HepG2 (cell line): ENCODE measurements around the gene CYB5B. TPM values are rescaled to one million over a fixed set of nuclear protein-coding genes. Genes with fewer than 3 reads are reported as not detected.

Source experiments
- ETV6 ChIP-seq: sonication (generic); formaldehyde crosslinking; conservative IDR thresholded peaks from 2 replicates; pipeline ENCODE4 v1.4.0; 2020; ENCODE audit warnings: missing genetic modification reagents
- GABPB1 ChIP-seq: IDR thresholded peaks from 2 replicates; pipeline ENCODE4 v1.6.1; 2016; ENCODE audit warnings: mild to moderate bottlenecking, missing genetic modification reagents, moderate library complexity, missing compliant biosample characterization
- HNRNPL ChIP-seq: fragments of 200-400 bp; formaldehyde crosslinking; IDR thresholded peaks from 2 replicates; pipeline ENCODE4 v1.6.1; 2017; ENCODE audit warnings: mild to moderate bottlenecking, low read depth, low read length
- HNRNPUL1 ChIP-seq: fragments of 200-400 bp; formaldehyde crosslinking; IDR thresholded peaks from 2 replicates; pipeline ENCODE4 v1.6.1; 2017; ENCODE audit warnings: low read depth, mild to moderate bottlenecking, low read length, moderate library complexity
- IKZF4 ChIP-seq: sonication (generic); formaldehyde crosslinking; IDR thresholded peaks from 2 replicates; pipeline ENCODE4 v1.5.1; 2020; ENCODE audit warnings: borderline replicate concordance, mild to moderate bottlenecking, low read depth, missing genetic modification reagents; ENCODE audit errors: not compliant biosample characterization
- NCOR1 ChIP-seq: fragments of 200-600 bp; sonication (generic); IDR thresholded peaks from 2 replicates; pipeline ENCODE4 v1.7.0; 2017; ENCODE audit warnings: antibody characterized with exemption, low read length, borderline replicate concordance
- NFATC3 ChIP-seq: sonication (generic); formaldehyde crosslinking; IDR thresholded peaks from 2 replicates; pipeline ENCODE4 v1.5.1; 2020; ENCODE audit warnings: mild to moderate bottlenecking, missing genetic modification reagents
- NFE2 ChIP-seq: sonication (generic); formaldehyde crosslinking; IDR thresholded peaks from 2 replicates; pipeline ENCODE4 v1.4.0; 2020; ENCODE audit warnings: missing genetic modification reagents
- PHF5A ChIP-seq: IDR thresholded peaks from one replicate; pipeline ENCODE4 v1.6.1; 2018; ENCODE audit warnings: low read depth, missing genetic modification reagents; ENCODE audit not compliant: unreplicated experiment
- PITX1 ChIP-seq: sonication (generic); formaldehyde crosslinking; IDR thresholded peaks from 2 replicates; pipeline ENCODE4 v1.5.1; 2020; ENCODE audit warnings: mild to moderate bottlenecking, missing genetic modification reagents
- POLR2G ChIP-seq: fragments of 200-400 bp; formaldehyde crosslinking; IDR thresholded peaks from 2 replicates; pipeline ENCODE4 v1.6.1; 2018; ENCODE audit warnings: mild to moderate bottlenecking, low read depth, low read length, moderate library complexity
- PRMT3 ChIP-seq: sonication (generic); formaldehyde crosslinking; IDR thresholded peaks from 2 replicates; pipeline ENCODE4 v1.8.1; 2022; ENCODE audit warnings: low read depth, mild to moderate bottlenecking, moderate library complexity, missing genetic modification reagents, borderline replicate concordance
- SKI ChIP-seq: fragments of 450-650 bp; IDR thresholded peaks from one replicate; pipeline ENCODE4 v1.6.1; 2018; ENCODE audit warnings: mild to moderate bottlenecking; ENCODE audit not compliant: partially characterized antibody
- SNRNP70 ChIP-seq: fragments of 200-400 bp; formaldehyde crosslinking; IDR thresholded peaks from 2 replicates; pipeline ENCODE4 v1.6.1; 2017; ENCODE audit warnings: mild to moderate bottlenecking, low read depth, low read length, moderate library complexity
- SRF ChIP-seq: IDR thresholded peaks from 2 replicates; pipeline ENCODE4 v1.6.1; 2011; ENCODE audit warnings: mild to moderate bottlenecking, low read depth, low read length, moderate library complexity
- TEAD3 ChIP-seq: optimal IDR thresholded peaks from 2 replicates; pipeline ENCODE3; 2016; ENCODE audit warnings: borderline replicate concordance
- TRIM24 ChIP-seq: sonication (generic); formaldehyde crosslinking; IDR thresholded peaks from 2 replicates; pipeline ENCODE4 v1.8.0; 2022; ENCODE audit warnings: mild to moderate bottlenecking, missing genetic modification reagents
- ZBTB7A ChIP-seq: sonication (generic); formaldehyde crosslinking; IDR thresholded peaks from 2 replicates; pipeline ENCODE4 v1.8.0; 2022; ENCODE audit warnings: mild to moderate bottlenecking, missing genetic modification reagents
- ZFP1 ChIP-seq: IDR thresholded peaks from 2 replicates; pipeline ENCODE4 v1.6.1; 2016
- ZNF121 ChIP-seq: sonication (generic); formaldehyde crosslinking; IDR thresholded peaks from 2 replicates; pipeline ENCODE4 v1.5.0; 2020; ENCODE audit warnings: mild to moderate bottlenecking, missing genetic modification reagents
- ZNF225 ChIP-seq: sonication (generic); formaldehyde crosslinking; IDR thresholded peaks from 2 replicates; pipeline ENCODE4 v1.4.0; 2020; ENCODE audit warnings: mild to moderate bottlenecking, missing genetic modification reagents
- ZNF331 ChIP-seq: sonication (generic); formaldehyde crosslinking; IDR thresholded peaks from 2 replicates; pipeline ENCODE4 v1.4.0; 2020; ENCODE audit warnings: missing genetic modification reagents
- ZNF652 ChIP-seq: IDR thresholded peaks from 2 replicates; pipeline ENCODE4 v1.6.1; 2016; ENCODE audit warnings: low read depth, borderline replicate concordance
- ZNF713 ChIP-seq: sonication (generic); formaldehyde crosslinking; IDR thresholded peaks from 2 replicates; pipeline ENCODE4 v1.4.0; 2020; ENCODE audit warnings: mild to moderate bottlenecking, missing genetic modification reagents
- polyA plus RNA-seq, 8 experiments: library from polyadenylated mRNA; depleted of rRNA in 3 of 8; stranded (reverse) in 7 of 8; unstranded in 1 of 8; fragments of >200 nt; fragmentation: Illumina TruSeq in 4 of 8; extraction: Trizol in 4 of 8; gene quantifications; 2 replicates each; pipeline versions ENCODE4 v1.2.1 to v1.2.3, GENCODE V29; 2011 to 2016; ENCODE audit warnings: low read depth in 4 of 8, missing spikeins in 1 of 8, mixed read lengths in 1 of 8; ENCODE audit not compliant: insufficient read depth in 1 of 8
- total RNA-seq, 5 experiments: library from RNA; depleted of rRNA; stranded (reverse); fragments of >200 nt; fragmentation: Illumina TruSeq; extraction: Trizol; gene quantifications; 2 replicates each; pipeline ENCODE4 v1.2.3, GENCODE V29; 2016; ENCODE audit warnings: low read depth in 1 of 5
- TF ChIP-seq, protein P1 (sequence below): sonication (generic); formaldehyde crosslinking; IDR thresholded peaks from 2 replicates; pipeline ENCODE4 v1.5.0; 2020; ENCODE audit warnings: mild to moderate bottlenecking, missing genetic modification reagents, moderate library complexity
- TF ChIP-seq, protein P2 (sequence below): sonication (generic); formaldehyde crosslinking; IDR thresholded peaks from 2 replicates; pipeline ENCODE4 v1.8.0; 2022; ENCODE audit warnings: mild to moderate bottlenecking, missing genetic modification reagents, moderate library complexity
- TF ChIP-seq, protein P3 (sequence below): IDR thresholded peaks from 2 replicates; pipeline ENCODE4 v1.6.1; 2016
- TF ChIP-seq, protein P4 (sequence below): sonication (generic); formaldehyde crosslinking; IDR thresholded peaks from 2 replicates; pipeline ENCODE4 v1.5.0; 2020; ENCODE audit warnings: missing genetic modification reagents

CYB5B gene
- total and polyA plus RNA-seq, 2 of the 13 experiments (the other 11 are each of a cell fraction or from before 2014, with no cell fraction given), result 234 to 432 TPM

DNA sequence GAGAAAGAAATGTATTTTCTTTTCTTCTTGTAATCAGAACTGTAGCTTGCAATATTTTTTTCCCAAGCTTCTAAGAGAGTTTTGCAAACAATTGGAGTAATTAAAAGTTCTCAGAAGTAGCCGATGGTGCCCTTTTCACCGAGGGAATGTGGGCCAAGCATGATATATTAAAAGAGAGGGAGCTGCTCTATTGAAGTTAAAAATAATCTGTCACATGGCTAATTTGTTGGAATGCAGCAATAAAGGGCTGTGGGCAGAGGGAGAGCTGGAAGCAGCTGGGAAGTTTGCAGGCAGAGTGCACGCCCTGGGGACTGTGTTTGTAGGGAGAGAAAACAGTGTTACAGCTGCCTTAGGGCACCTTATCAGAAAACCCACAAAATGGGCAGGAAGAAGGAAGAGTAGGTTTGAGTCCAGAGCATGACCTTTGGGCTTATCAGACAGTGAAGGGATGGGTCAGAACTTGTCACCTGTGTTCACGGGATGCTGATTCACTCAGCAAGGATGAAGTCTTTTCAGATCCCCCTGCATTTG is 20.1 kb upstream of the CYB5B start (continued):
- TF ChIP-seq PHF5A (peak; percentile 55), SRF (no peak), NFATC3 (CRISPR knock-in tag) (no peak), ZNF225 (no peak), ZNF713 (CRISPR knock-in tag) (no peak), HNRNPUL1 (no peak), ZNF652 (CRISPR knock-in tag) (no peak; the same call in 1 of the 2 replicates), PRMT3 (CRISPR knock-in tag) (no peak), HNRNPL (no peak), POLR2G (peak; percentile 78), NFE2 (CRISPR knock-in tag) (0 out of 2 replicates have a peak, but pooled peaks have one; percentile 32), ZBTB7A (no peak), GABPB1 (CRISPR knock-in tag) (no peak), PITX1 (CRISPR knock-in tag) (peak; percentile 82), TEAD3 (CRISPR knock-in tag) (peak; percentile 92), IKZF4 (CRISPR knock-in tag) (no peak), NCOR1 (peak; percentile 55; the same call in 1 of the 2 replicates), SNRNP70 (no peak), ZNF121 (CRISPR knock-in tag) (0 out of 2 replicates have a peak, but pooled peaks have one; percentile 5), ZNF331 (CRISPR knock-in tag) (peak; percentile 77), ETV6 (CRISPR knock-in tag) (no peak), SKI (no peak), TRIM24 (CRISPR knock-in tag) (no peak), ZFP1 (CRISPR knock-in tag) (no peak)
- TF ChIP-seq, protein P1, sequence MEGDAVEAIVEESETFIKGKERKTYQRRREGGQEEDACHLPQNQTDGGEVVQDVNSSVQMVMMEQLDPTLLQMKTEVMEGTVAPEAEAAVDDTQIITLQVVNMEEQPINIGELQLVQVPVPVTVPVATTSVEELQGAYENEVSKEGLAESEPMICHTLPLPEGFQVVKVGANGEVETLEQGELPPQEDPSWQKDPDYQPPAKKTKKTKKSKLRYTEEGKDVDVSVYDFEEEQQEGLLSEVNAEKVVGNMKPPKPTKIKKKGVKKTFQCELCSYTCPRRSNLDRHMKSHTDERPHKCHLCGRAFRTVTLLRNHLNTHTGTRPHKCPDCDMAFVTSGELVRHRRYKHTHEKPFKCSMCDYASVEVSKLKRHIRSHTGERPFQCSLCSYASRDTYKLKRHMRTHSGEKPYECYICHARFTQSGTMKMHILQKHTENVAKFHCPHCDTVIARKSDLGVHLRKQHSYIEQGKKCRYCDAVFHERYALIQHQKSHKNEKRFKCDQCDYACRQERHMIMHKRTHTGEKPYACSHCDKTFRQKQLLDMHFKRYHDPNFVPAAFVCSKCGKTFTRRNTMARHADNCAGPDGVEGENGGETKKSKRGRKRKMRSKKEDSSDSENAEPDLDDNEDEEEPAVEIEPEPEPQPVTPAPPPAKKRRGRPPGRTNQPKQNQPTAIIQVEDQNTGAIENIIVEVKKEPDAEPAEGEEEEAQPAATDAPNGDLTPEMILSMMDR (CRISPR knock-in tag), result no peak
- TF ChIP-seq, protein P2, sequence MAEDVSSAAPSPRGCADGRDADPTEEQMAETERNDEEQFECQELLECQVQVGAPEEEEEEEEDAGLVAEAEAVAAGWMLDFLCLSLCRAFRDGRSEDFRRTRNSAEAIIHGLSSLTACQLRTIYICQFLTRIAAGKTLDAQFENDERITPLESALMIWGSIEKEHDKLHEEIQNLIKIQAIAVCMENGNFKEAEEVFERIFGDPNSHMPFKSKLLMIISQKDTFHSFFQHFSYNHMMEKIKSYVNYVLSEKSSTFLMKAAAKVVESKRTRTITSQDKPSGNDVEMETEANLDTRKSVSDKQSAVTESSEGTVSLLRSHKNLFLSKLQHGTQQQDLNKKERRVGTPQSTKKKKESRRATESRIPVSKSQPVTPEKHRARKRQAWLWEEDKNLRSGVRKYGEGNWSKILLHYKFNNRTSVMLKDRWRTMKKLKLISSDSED (CRISPR knock-in tag), result no peak
- TF ChIP-seq, protein P3, sequence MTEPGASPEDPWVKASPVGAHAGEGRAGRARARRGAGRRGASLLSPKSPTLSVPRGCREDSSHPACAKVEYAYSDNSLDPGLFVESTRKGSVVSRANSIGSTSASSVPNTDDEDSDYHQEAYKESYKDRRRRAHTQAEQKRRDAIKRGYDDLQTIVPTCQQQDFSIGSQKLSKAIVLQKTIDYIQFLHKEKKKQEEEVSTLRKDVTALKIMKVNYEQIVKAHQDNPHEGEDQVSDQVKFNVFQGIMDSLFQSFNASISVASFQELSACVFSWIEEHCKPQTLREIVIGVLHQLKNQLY (CRISPR knock-in tag), result peak; percentile 92; the same call in 1 of the 2 replicates
- TF ChIP-seq, protein P4, sequence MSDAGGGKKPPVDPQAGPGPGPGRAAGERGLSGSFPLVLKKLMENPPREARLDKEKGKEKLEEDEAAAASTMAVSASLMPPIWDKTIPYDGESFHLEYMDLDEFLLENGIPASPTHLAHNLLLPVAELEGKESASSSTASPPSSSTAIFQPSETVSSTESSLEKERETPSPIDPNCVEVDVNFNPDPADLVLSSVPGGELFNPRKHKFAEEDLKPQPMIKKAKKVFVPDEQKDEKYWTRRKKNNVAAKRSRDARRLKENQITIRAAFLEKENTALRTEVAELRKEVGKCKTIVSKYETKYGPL (CRISPR knock-in tag), result no peak
